Suprapubic skin (tissue), 4 donors: ENCODE results near the gene EMC1. TPM values are rescaled to one million over a fixed set of nuclear protein-coding genes. Genes with fewer than 3 reads are reported as not detected.
"Not testable (repeated sequence)": the region's sequence is repeated elsewhere in the genome, so short reads cannot be mapped to it uniquely, and the experiment has no call there.

ENCODE experiments used
- DNase-seq, 2 donors: peaks; one replicate each; pipeline ENCODE4 v3.0.0-alpha.2; 2019; ENCODE audit warnings: low spot score in 2 of 2
- H3K27ac ChIP-seq: fragments of 200-600 bp; sonication (generic); one replicate; pipeline ENCODE4 v1.5.1; 2019
- H3K27me3 ChIP-seq: fragments of 200-600 bp; sonication (generic); one replicate; pipeline ENCODE4 v1.5.1; 2019
- H3K36me3 ChIP-seq: fragments of 200-600 bp; sonication (generic); one replicate; pipeline ENCODE4 v1.5.1; 2019
- H3K4me1 ChIP-seq: fragments of 200-600 bp; sonication (generic); one replicate; pipeline ENCODE4 v1.5.1; 2019
- H3K4me3 ChIP-seq: fragments of 200-600 bp; sonication (generic); one replicate; pipeline ENCODE4 v1.5.1; 2019; ENCODE audit warnings: mild to moderate bottlenecking
- H3K9me3 ChIP-seq: fragments of 200-600 bp; sonication (generic); one replicate; pipeline ENCODE4 v1.5.1; 2019
- CTCF ChIP-seq, 2 donors: fragments of 200-600 bp in 1 of 2; fragments of 450-650 bp in 1 of 2; sonication (generic) in 1 of 2; IDR thresholded peaks; one replicate each; pipeline ENCODE4 v1.5.1; 2016 to 2019; ENCODE audit warnings: antibody characterized with exemption in 2 of 2, mild to moderate bottlenecking in 1 of 2, moderate library complexity in 1 of 2
- EP300 ChIP-seq: sonication (generic); formaldehyde crosslinking; IDR thresholded peaks from one replicate; pipeline ENCODE4 v1.6.1; 2017; ENCODE audit warnings: antibody characterized with exemption
- POLR2A ChIP-seq, 2 donors: fragments of 450-650 bp; IDR thresholded peaks; one replicate each; pipeline ENCODE4 v1.6.1; 2017; ENCODE audit warnings: antibody characterized with exemption in 2 of 2, mild to moderate bottlenecking in 2 of 2, moderate library complexity in 2 of 2
- POLR2AphosphoS5 ChIP-seq, 3 donors: sonication (generic); formaldehyde crosslinking; IDR thresholded peaks; one replicate each; pipeline ENCODE4 v1.6.1; 2017; ENCODE audit warnings: antibody characterized with exemption in 3 of 3
- WGBS: methylation state at CpG from one replicate; pipeline ENCODE4 v1.1.5; 2018; 5-methylcytosine and 5-hydroxymethylcytosine counted together
- total RNA-seq, 4 donors: library from RNA; depleted of rRNA; stranded (reverse); fragments of >200 nt; gene quantifications; one replicate each; pipeline ENCODE4 v1.1.0, GENCODE V29; 2016

The EMC1 gene
- total RNA-seq, 4 donors from 2014 or later = 33.5 to 83.4 (median 48.9) TPM

DNA sequence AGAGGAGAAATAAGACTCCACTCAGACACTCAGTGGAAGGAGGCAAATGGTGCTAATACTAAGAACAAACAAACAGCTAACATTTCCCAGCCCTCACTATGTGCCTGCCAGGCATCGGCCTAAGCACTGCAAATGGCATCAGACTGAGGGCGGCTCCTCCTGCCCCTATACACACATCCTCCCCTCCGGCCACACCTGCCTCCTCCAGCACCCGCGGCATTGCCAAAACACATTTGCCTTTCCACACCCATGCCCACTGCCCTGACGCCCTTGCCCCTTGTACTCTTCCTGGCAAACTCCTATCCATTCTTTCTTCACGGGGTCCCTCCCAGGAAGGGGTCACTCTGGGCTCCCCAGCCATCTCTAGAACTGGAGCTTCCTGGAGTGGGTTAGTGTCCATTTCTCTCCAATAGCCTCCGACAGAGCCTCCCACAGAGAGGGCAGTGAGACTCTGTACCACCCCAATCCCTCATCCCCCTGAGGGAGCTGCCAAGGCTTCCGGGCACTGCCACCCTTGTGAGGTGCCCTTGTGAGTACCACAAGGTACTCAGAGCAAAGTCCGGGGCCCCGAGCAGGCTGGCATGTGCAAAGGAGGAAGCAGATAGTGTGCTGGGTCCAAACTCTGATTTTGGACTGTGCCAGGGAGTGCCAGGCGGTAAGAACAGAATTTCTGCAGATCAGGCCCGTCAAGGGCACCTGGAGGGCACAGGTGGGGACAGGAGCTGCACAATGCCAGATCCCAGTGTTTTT is 36.3 kb upstream of the EMC1 start:
- H3K27me3 ChIP-seq = no peaks in the 10 kb centered on the region
- WGBS = 86% methylated on average over 13 of the region's 13 CpGs
- peaks cover 9% of the 10 kb centered on the region for H3K4me1 ChIP-seq
- no peak overlapping the region for H3K4me3 ChIP-seq
- H3K36me3 ChIP-seq = peaks cover 17% of the 10 kb centered on the region
- no peaks in the 10 kb centered on the region for H3K9me3 ChIP-seq
- TF ChIP-seq POLR2AphosphoS5 (IDR thresholded peaks at IDR 0.05) (no peak), CTCF (IDR thresholded peaks at IDR 0.05) (no peak), POLR2A (IDR thresholded peaks at IDR 0.05) (no peak), EP300 (no peak)
- no peak overlapping the region for H3K27ac ChIP-seq
- no peak for DNase-seq

DNA sequence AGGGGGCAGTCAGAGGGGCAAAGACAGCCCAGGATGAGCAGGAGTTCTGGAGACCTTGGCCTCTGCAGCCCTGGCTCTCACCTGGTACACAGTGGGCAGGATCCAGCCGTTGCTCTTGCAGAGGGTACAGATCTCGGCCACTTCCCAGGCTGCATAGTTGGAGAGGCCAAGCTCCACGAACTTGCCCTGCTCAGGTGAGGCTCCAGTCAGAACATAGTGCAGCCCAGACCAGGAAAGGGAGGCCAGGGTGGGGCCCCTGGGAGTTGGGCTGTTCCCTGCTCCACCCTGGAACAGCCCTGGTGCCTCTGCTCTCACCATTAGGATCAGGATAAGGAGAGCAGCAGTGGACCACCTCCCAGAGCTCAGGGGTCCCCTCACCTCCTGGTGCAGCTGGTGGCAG is 34.5 kb upstream of the EMC1 start:
- 82% methylated on average over 3 of the region's 3 CpGs for WGBS

GRCh38 chr1:19285366-19285765 is 34.0 kb upstream of the EMC1 start:
- H3K4me3 ChIP-seq, H3K27me3 ChIP-seq, H3K27ac ChIP-seq, DNase-seq, H3K4me1 ChIP-seq, H3K9me3 ChIP-seq: not testable (repeated sequence)
- 95% methylated on average over 3 of the region's 3 CpGs for WGBS
- peaks cover 17% of the 10 kb centered on the region for H3K36me3 ChIP-seq

More for the DNA sequence above, 34.5 kb upstream of the EMC1 start:
- DNase-seq, H3K4me1 ChIP-seq, H3K27me3 ChIP-seq, H3K4me3 ChIP-seq, H3K27ac ChIP-seq, H3K9me3 ChIP-seq: not testable (repeated sequence)
- peaks cover 17% of the 10 kb centered on the region for H3K36me3 ChIP-seq

GRCh38 chr1:19284881-19285280 is 33.6 kb upstream of the EMC1 start:
- 80% methylated on average over 8 of the region's 8 CpGs for WGBS
- no peak for TF ChIP-seq EP300
- no peak for TF ChIP-seq POLR2A (IDR thresholded peaks at IDR 0.05)
- TF ChIP-seq CTCF (IDR thresholded peaks at IDR 0.05) = no peak
- no peak for TF ChIP-seq POLR2AphosphoS5 (IDR thresholded peaks at IDR 0.05)

GRCh38 chr1:19283891-19284290 is 32.6 kb upstream of the EMC1 start:
- peaks cover 4% of the 10 kb centered on the region for H3K4me1 ChIP-seq
- no peak for DNase-seq
- no peak overlapping the region for H3K4me3 ChIP-seq
- no peaks in the 10 kb centered on the region for H3K9me3 ChIP-seq
- no peak overlapping the region for H3K27ac ChIP-seq
- peaks cover 17% of the 10 kb centered on the region for H3K36me3 ChIP-seq
- no peak for TF ChIP-seq POLR2AphosphoS5 (IDR thresholded peaks at IDR 0.05)
- TF ChIP-seq CTCF (IDR thresholded peaks at IDR 0.05) = no peak
- no peak for TF ChIP-seq POLR2A (IDR thresholded peaks at IDR 0.05)
- TF ChIP-seq EP300 = no peak
- no peaks in the 10 kb centered on the region for H3K27me3 ChIP-seq
- 96% methylated on average over 9 of the region's 9 CpGs for WGBS

More at GRCh38 chr1:19284881-19285280, 33.6 kb upstream of the EMC1 start:
- peaks cover 9% of the 10 kb centered on the region for H3K4me1 ChIP-seq
- H3K36me3 ChIP-seq = peaks cover 17% of the 10 kb centered on the region
- DNase-seq = no peak
- H3K27me3 ChIP-seq = no peaks in the 10 kb centered on the region
- no peak overlapping the region for H3K27ac ChIP-seq
- H3K9me3 ChIP-seq = no peaks in the 10 kb centered on the region
- no peak overlapping the region for H3K4me3 ChIP-seq

GRCh38 chr1:19274636-19275035 is 23.3 kb upstream of the EMC1 start:
- H3K4me3 ChIP-seq = no peak overlapping the region
- H3K4me1 ChIP-seq = peaks cover 4% of the 10 kb centered on the region
- TF ChIP-seq POLR2AphosphoS5 (IDR thresholded peaks at IDR 0.05) = no peak
- TF ChIP-seq POLR2A (IDR thresholded peaks at IDR 0.05) = no peak
- no peak for TF ChIP-seq CTCF (IDR thresholded peaks at IDR 0.05)
- TF ChIP-seq EP300 = no peak
- 87% methylated on average over 5 of the region's 5 CpGs for WGBS
- no peak for DNase-seq
- no peak overlapping the region for H3K27ac ChIP-seq
- peaks cover 5% of the 10 kb centered on the region for H3K9me3 ChIP-seq
- no peaks in the 10 kb centered on the region for H3K36me3 ChIP-seq
- H3K27me3 ChIP-seq = peaks cover 5% of the 10 kb centered on the region

DNA sequence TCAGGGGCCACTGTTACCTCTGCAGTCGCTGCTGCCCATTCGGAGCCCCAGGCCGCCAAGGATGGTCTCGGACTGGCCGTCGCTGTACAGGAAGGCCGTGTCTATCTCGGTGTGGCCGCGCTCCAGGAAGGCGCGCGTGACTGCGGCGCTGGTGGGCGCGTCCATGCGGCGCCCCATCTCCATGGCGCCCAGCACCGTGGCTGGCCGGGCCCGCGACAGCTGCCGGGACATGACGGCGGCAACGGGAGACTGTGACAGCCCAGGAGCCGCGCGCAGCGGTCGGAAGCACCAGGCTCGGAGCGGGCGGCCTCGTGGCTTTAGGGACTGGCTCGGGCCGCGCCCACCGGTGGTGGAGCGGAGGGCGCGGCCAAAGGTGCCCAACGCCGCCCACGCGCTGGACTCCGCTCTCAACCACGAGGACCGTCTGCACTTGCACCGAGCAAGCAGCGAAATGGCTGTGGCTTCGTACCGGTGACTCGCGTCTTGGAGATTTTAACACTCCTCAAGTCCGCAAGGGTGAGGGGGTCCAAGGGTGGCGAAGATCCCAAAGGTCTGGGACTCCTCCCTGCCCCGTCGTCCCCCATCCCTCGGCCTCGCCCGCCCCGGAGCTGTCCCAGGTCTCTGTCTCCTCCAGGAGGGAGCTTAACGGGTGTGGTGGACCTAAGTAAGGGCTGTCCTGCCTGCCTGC is 22.7 kb upstream of the EMC1 start:
- not testable (repeated sequence) for H3K27me3 ChIP-seq, H3K27ac ChIP-seq, H3K9me3 ChIP-seq, H3K36me3 ChIP-seq, H3K4me1 ChIP-seq
- WGBS = 14% methylated on average over 10 of the region's 66 CpGs
- peak overlapping the region; percentile 26 for H3K4me3 ChIP-seq
- DNase-seq = peak in 1 of 2 donors; percentile 32
